BE2C (cell line): Measurements from ENCODE around the gene MRPL37.

Experiments
- DNase-seq: peaks from one replicate; pipeline ENCODE4 v3.0.0-alpha.2; 2020
- H3K27me3 ChIP-seq: fragments of 250-450 bp; sonication (Bioruptor Pico); 2 replicates; pipeline ENCODE4 v1.5.1; 2020; ENCODE audit warnings: mild to moderate bottlenecking
- H3K36me3 ChIP-seq: fragments of 250-450 bp; sonication (Bioruptor Pico); 2 replicates; pipeline ENCODE4 v1.5.1; 2020; ENCODE audit warnings: mild to moderate bottlenecking
- H3K4me1 ChIP-seq: fragments of 250-450 bp; sonication (Bioruptor Pico); 2 replicates; pipeline ENCODE4 v1.5.1; 2020
- H3K4me3 ChIP-seq: 2 replicates; pipeline ENCODE4 v1.5.1; 2011; ENCODE audit warnings: low read depth, low read length
- H3K9me3 ChIP-seq: fragments of 250-450 bp; sonication (Bioruptor Pico); 2 replicates; pipeline ENCODE4 v1.5.1; 2020
- CTCF ChIP-seq: IDR thresholded peaks from 2 replicates; pipeline ENCODE4 v1.5.1; 2012; ENCODE audit warnings: mild to moderate bottlenecking, low read depth, low read length

Gene MRPL37

GRCh38 chr1:54169068-54169467 lies 30.9 kb upstream of the MRPL37 start:
- H3K27me3 ChIP-seq = no peaks in the 10 kb centered on the region
- no peaks in the 10 kb centered on the region for H3K9me3 ChIP-seq
- no peak for DNase-seq
- H3K36me3 ChIP-seq = no peaks in the 10 kb centered on the region
- TF ChIP-seq CTCF = no peak
- no peaks in the 10 kb centered on the region for H3K4me1 ChIP-seq
- H3K4me3 ChIP-seq = no peak overlapping the region

- Histone ChIP-seq H3K4me1 (no peaks in the 10 kb centered on the region), H3K36me3 (no peaks in the 10 kb centered on the region), H3K27me3 (no peaks in the 10 kb centered on the region), H3K9me3 (no peaks in the 10 kb centered on the region), H3K4me3 (no peak overlapping the region)
- TF ChIP-seq CTCF = no peak
- no peak for DNase-seq
Observed at GRCh38 chr1:54171016-54171415, 29.0 kb upstream of the MRPL37 start.

GRCh38 chr1:54171606-54172005 lies 28.4 kb upstream of the MRPL37 start:
- H3K9me3 ChIP-seq = no peaks in the 10 kb centered on the region
- TF ChIP-seq CTCF = no peak
- no peak for DNase-seq

GRCh38 chr1:54172614-54173599 lies 27.1 kb upstream of the MRPL37 start:
- H3K27me3 ChIP-seq = no peaks in the 10 kb centered on the region
- no peaks in the 10 kb centered on the region for H3K36me3 ChIP-seq
- TF ChIP-seq CTCF = no peak
- no peaks in the 10 kb centered on the region for H3K9me3 ChIP-seq
- H3K4me1 ChIP-seq = no peaks in the 10 kb centered on the region
- H3K4me3 ChIP-seq = no peak overlapping the region
- no peak for DNase-seq

More at GRCh38 chr1:54171606-54172005, 28.4 kb upstream of the MRPL37 start:
- Histone ChIP-seq H3K4me1 (no peaks in the 10 kb centered on the region), H3K36me3 (no peaks in the 10 kb centered on the region), H3K4me3 (no peak overlapping the region), H3K27me3 (no peaks in the 10 kb centered on the region)

- H3K4me3 ChIP-seq = no peak overlapping the region
- H3K36me3 ChIP-seq = no peaks in the 10 kb centered on the region
- H3K9me3 ChIP-seq = no peaks in the 10 kb centered on the region
- no peak for TF ChIP-seq CTCF
- DNase-seq = no peak
- H3K27me3 ChIP-seq = no peaks in the 10 kb centered on the region
- no peaks in the 10 kb centered on the region for H3K4me1 ChIP-seq
Observed at GRCh38 chr1:54173681-54174080, 26.3 kb upstream of the MRPL37 start.

- no peak overlapping the region for H3K4me3 ChIP-seq
- H3K36me3 ChIP-seq = no peaks in the 10 kb centered on the region
- no peak for TF ChIP-seq CTCF
- DNase-seq = no peak
- H3K27me3 ChIP-seq = no peaks in the 10 kb centered on the region
- H3K9me3 ChIP-seq = no peaks in the 10 kb centered on the region
- no peaks in the 10 kb centered on the region for H3K4me1 ChIP-seq
Observed at GRCh38 chr1:54174106-54174505, 25.9 kb upstream of the MRPL37 start.
